SK-N-MC (cell line): ENCODE results near the gene IMMP2L.

Experiments
- EZH2 ChIP-seq: fragments of 200-600 bp; sonication (generic); IDR thresholded peaks from one replicate; pipeline ENCODE4 v1.6.1; 2017; ENCODE audit warnings: antibody characterized with exemption
- POLR2AphosphoS5 ChIP-seq: IDR thresholded peaks from 2 replicates; pipeline ENCODE4 v1.6.1; 2012; ENCODE audit warnings: mild to moderate bottlenecking, low read depth, low read length, borderline replicate concordance

DNA sequence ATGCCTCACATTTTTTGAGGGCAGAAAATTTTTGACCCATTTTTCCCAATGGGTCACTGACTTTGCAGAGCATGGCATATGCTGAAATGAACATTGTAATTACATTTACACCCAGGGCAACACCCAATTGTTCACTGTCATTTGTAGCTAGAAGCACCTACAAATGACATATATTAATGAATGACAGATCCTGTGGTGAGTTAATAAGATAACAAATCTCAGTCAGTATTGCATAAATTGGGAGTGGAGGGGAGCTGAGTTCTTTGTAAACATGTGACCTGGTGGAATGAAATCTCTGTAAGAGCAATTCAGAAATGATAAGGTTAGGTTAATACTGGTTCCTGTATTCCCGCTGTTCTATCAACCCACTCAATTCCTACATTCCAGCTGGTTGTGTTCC is 726.4 kb downstream of the IMMP2L start:
- TF ChIP-seq EZH2, result no peak
- TF ChIP-seq POLR2AphosphoS5, result no peak
